Ascending aorta (tissue), 2 donors: ENCODE data around the gene GBF1. TPM values are rescaled to one million over a fixed set of nuclear protein-coding genes. Genes with fewer than 3 reads are reported as not detected.

Experiments
- DNase-seq, 2 donors: peaks; one replicate each; pipeline ENCODE4 v3.0.0-alpha.2; 2019; ENCODE audit warnings: low spot score in 2 of 2
- H3K27ac ChIP-seq, 2 donors: fragments of 200-600 bp; sonication (generic); one replicate each; pipeline ENCODE4 v1.5.1; 2016 to 2017; ENCODE audit warnings: mild to moderate bottlenecking in 1 of 2
- H3K27me3 ChIP-seq: fragments of 200-600 bp; sonication (generic); one replicate; pipeline ENCODE4 v1.5.1; 2017
- H3K36me3 ChIP-seq, 2 donors: fragments of 200-600 bp; sonication (generic); one replicate each; pipeline ENCODE4 v1.5.1; 2016
- H3K4me1 ChIP-seq, 2 donors: fragments of 200-600 bp; sonication (generic); one replicate each; pipeline ENCODE4 v1.5.1; 2016 to 2017; ENCODE audit warnings: mild to moderate bottlenecking in 1 of 2
- H3K4me3 ChIP-seq, 2 donors: fragments of 200-600 bp; sonication (generic); one replicate each; pipeline ENCODE4 v1.5.1; 2016 to 2017; ENCODE audit warnings: mild to moderate bottlenecking in 1 of 2
- H3K9me3 ChIP-seq, 2 donors: fragments of 200-600 bp; sonication (generic); one replicate each; pipeline ENCODE4 v1.5.1; 2016
- intact Hi-C: fragments of 100-400 bp; cut with DNase I; formaldehyde crosslinking; loops from one replicate; pipeline ENCODE4 v1.15.1; 2023
- total RNA-seq: library from RNA; depleted of rRNA; stranded (reverse); fragments of >200 nt; gene quantifications from one replicate; pipeline ENCODE4 v1.1.0, GENCODE V29; 2016
- TF ChIP-seq, protein P1 (sequence below), 3 experiments: fragments of 200-600 bp in 2 of 3; fragments of 450-650 bp in 1 of 3; sonication (generic) in 2 of 3; IDR thresholded peaks; one replicate each; pipeline ENCODE4 v1.5.1; 2016 to 2019; ENCODE audit warnings: antibody characterized with exemption in 3 of 3, mild to moderate bottlenecking in 1 of 3, moderate library complexity in 1 of 3

The GBF1 gene
- total RNA-seq, 1 donor from 2014 or later = 56.0 TPM

DNA sequence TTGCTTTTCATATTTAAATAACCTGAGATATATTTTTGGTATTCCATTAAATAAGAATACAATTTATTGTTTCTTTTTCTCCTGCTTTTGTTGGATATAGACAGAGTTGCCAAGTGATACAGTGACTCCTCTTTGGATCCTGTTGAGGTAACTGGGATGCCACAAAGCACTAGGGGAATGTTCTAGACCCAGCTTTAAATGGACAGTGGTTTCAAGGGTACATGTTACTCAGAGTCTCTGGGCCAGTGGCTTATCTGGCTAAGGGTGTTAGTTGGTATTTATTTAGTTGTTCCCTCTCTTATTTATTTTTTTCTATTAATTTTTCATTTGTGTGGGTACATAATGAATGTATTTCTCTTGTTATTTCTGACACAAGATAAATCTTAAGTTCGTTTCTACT lies 9.1 kb downstream of the GBF1 start:
- intact Hi-C loops = no loop called here
- DNase-seq = no peak
- Histone ChIP-seq H3K4me3 (no peak overlapping the region), H3K36me3 (peaks cover 3% of the 10 kb centered on the region in 2 donors), H3K27ac (no peak overlapping the region), H3K9me3 (no peaks in the 10 kb centered on the region), H3K4me1 (no peaks in the 10 kb centered on the region), H3K27me3 (no peaks in the 10 kb centered on the region)
- TF ChIP-seq, protein P1, sequence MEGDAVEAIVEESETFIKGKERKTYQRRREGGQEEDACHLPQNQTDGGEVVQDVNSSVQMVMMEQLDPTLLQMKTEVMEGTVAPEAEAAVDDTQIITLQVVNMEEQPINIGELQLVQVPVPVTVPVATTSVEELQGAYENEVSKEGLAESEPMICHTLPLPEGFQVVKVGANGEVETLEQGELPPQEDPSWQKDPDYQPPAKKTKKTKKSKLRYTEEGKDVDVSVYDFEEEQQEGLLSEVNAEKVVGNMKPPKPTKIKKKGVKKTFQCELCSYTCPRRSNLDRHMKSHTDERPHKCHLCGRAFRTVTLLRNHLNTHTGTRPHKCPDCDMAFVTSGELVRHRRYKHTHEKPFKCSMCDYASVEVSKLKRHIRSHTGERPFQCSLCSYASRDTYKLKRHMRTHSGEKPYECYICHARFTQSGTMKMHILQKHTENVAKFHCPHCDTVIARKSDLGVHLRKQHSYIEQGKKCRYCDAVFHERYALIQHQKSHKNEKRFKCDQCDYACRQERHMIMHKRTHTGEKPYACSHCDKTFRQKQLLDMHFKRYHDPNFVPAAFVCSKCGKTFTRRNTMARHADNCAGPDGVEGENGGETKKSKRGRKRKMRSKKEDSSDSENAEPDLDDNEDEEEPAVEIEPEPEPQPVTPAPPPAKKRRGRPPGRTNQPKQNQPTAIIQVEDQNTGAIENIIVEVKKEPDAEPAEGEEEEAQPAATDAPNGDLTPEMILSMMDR (IDR thresholded peaks at IDR 0.05) = no peak

DNA sequence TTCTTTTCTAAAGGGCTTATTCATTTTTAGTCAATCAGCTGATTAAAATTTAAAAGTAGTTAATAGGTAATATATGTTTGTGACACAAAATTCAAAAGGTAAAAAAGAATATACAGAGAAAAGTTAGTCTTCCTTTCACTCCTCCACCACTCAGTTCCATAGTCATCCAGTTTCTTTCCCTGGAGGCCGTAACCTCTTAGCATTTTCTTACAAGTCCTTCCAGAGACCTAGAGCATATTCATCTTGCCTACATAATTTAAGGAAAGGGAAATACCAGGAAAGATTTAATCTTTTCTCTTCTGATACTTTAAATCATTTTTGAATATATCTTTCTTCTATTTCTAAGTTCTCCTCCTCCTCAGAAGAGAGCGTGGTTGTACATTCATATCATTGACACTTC lies 10.1 kb downstream of the GBF1 start:
- no peaks in the 10 kb centered on the region for H3K4me1 ChIP-seq
- no peaks in the 10 kb centered on the region for H3K27me3 ChIP-seq
- H3K9me3 ChIP-seq = no peaks in the 10 kb centered on the region
- H3K36me3 ChIP-seq = peaks cover 7 to 13% of the 10 kb centered on the region in 2 donors
- TF ChIP-seq, protein P1 (IDR thresholded peaks at IDR 0.05) = no peak
- no peak overlapping the region for H3K4me3 ChIP-seq
- H3K27ac ChIP-seq = no peak overlapping the region
- no peak for DNase-seq
- intact Hi-C loops = no loop called here

DNA sequence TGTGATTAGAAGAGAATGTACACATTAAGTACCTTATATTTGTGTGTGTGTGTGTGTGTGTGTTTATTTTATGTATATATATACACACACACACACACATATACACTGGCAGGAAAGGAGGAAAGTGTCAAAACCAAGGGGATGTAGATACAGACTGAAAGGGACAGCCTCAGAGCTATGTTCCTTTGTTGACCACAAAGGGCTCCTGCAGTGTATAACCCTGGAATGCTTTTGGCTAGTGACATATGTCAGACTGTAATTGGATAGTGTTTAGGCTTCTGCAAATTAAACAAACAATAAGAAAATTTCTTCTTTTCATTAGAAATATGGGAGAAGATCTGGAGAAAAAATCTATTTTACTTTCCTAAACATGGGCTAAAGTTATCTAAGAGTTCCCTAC lies 15.9 kb downstream of the GBF1 start:
- Histone ChIP-seq H3K4me3 (no peak overlapping the region), H3K4me1 (peaks cover 0 to 19% of the 10 kb centered on the region in 2 donors), H3K27ac (no peak overlapping the region), H3K27me3 (no peaks in the 10 kb centered on the region), H3K9me3 (no peaks in the 10 kb centered on the region), H3K36me3 (peaks cover 21 to 23% of the 10 kb centered on the region in 2 donors)
- intact Hi-C loops = no loop called here
- DNase-seq = no peak
- TF ChIP-seq, protein P1 (IDR thresholded peaks at IDR 0.05) = no peak

DNA sequence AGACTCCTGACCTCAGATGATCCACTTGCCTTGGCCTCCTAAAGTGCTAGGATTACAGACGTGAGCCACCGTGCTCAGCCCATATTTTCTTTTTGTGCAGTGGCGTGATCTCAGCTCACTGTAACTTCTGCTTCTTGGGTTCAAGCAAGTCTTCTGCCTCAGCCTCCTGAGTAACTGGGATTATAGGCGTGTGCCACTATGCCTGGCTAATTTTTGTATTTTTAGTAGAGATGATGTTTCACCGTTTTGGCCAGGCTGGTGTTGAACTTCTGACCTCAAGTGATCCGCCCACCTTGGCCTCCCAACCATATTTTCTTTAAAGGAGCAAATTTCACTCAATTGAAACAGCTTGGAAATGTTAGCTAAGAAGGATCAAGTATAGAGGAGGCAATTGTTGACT lies 16.5 kb downstream of the GBF1 start:
- H3K4me3 ChIP-seq = no peak overlapping the region
- TF ChIP-seq, protein P1 (IDR thresholded peaks at IDR 0.05) = no peak
- H3K9me3 ChIP-seq = no peaks in the 10 kb centered on the region
- peaks cover 21 to 23% of the 10 kb centered on the region in 2 donors for H3K36me3 ChIP-seq
- intact Hi-C loops = no loop called here
- H3K4me1 ChIP-seq = peaks cover 0 to 24% of the 10 kb centered on the region in 2 donors
- no peaks in the 10 kb centered on the region for H3K27me3 ChIP-seq
- no peak for DNase-seq
- H3K27ac ChIP-seq = no peak overlapping the region

DNA sequence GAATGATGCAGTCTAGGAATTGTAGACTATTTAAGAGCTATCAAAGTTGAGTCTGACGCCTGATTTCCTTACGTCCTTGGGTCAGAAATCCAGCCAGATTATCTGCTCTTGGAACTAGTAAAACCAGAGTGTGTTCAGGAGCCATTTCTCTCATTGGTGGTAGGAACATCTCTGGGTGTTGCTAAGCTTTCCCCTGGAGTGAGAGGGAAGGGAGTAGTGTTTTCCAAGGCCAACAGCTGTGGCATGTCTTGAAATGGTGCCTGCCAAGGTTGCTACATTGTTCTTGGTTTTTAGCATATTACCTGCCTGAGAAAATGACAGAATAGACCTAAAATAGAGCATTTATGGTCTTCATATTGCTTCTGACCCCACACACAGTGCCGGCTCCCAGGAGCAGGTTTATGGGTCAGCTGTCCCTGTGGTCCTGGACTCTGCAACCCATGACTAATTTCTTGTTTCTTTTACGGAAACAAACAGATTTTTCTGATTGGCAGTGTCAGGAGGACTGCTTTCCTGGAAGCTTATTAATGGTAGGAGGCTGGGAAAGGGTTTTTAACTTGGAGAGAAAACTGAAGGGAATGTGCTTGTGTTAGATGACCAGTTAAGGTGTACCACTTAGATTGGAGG lies 17.5 kb downstream of the GBF1 start:
- H3K9me3 ChIP-seq = no peaks in the 10 kb centered on the region
- intact Hi-C loops = no loop called here
- peaks cover 21 to 23% of the 10 kb centered on the region in 2 donors for H3K36me3 ChIP-seq
- TF ChIP-seq, protein P1 (IDR thresholded peaks at IDR 0.05) = no peak
- no peak for DNase-seq
- no peak overlapping the region for H3K4me3 ChIP-seq
- no peaks in the 10 kb centered on the region for H3K27me3 ChIP-seq
- peaks cover 0 to 34% of the 10 kb centered on the region in 2 donors for H3K4me1 ChIP-seq
- H3K27ac ChIP-seq = no peak overlapping the region

DNA sequence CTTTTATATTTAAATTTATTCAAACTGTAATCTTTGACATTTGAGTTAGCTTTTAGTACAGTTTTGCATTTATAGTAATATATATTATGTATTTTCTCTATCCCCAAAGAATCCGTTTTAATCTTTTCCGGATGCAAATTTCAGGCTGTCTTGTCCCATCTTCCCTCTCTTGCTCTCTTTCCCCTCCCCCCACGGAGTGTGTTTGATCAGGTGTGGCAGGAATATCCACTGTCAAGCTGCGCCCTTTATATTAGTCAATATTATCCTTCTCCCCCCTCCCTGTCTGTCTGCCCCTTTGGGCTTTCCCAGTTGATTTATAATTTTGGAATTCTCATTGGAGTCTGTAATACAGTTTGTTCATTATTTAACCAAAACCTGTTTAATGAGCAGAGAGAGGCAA lies 19.0 kb downstream of the GBF1 start:
- Histone ChIP-seq H3K4me1 (peaks cover 0 to 40% of the 10 kb centered on the region in 2 donors), H3K27ac (no peak overlapping the region), H3K36me3 (peaks cover 19 to 21% of the 10 kb centered on the region in 2 donors), H3K9me3 (no peaks in the 10 kb centered on the region), H3K27me3 (no peaks in the 10 kb centered on the region), H3K4me3 (no peak overlapping the region)
- DNase-seq = no peak
- intact Hi-C loops = no loop called here
- TF ChIP-seq, protein P1 (IDR thresholded peaks at IDR 0.05) = no peak
